Mononuclear cell (primary cell): Measurements from ENCODE around the gene SH3RF1. TPM values are rescaled to one million over a fixed set of nuclear protein-coding genes. Genes with fewer than 3 reads are reported as not detected.
"Not testable (repeated sequence)": the region's sequence is repeated elsewhere in the genome, so short reads cannot be mapped to it uniquely, and the experiment has no call there.

Experiments
- H3K27me3 ChIP-seq: 2 replicates; pipeline ENCODE4 v1.6.0; 2011; ENCODE audit warnings: low read length, control low read depth; ENCODE audit not compliant: insufficient read depth
- H3K4me1 ChIP-seq: 2 replicates; pipeline ENCODE4 v1.5.1; 2011; ENCODE audit warnings: mild to moderate bottlenecking, low read length, control low read depth; ENCODE audit not compliant: insufficient read depth
- H3K4me3 ChIP-seq: 2 replicates; pipeline ENCODE4 v1.5.1; 2011; ENCODE audit warnings: mild to moderate bottlenecking, low read length, moderate library complexity
- H3K9me3 ChIP-seq: 2 replicates; pipeline ENCODE4 v1.5.1; 2011; ENCODE audit warnings: low read depth, mild to moderate bottlenecking, control low read depth, low read length
- total RNA-seq: library from RNA; depleted of rRNA; stranded (reverse); fragments of >200 nt; gene quantifications from one replicate; pipeline ENCODE4 v1.2.3, GENCODE V29; 2012

SH3RF1 gene
- total RNA-seq, 1 donor, result 0.94 TPM

GRCh38 chr4:169286562-169287301 lies 16.0 kb upstream of the SH3RF1 start:
- Histone ChIP-seq H3K4me3 (no peak overlapping the region), H3K27me3 (no peaks in the 10 kb centered on the region), H3K9me3 (no peaks in the 10 kb centered on the region), H3K4me1 (peaks cover 16% of the 10 kb centered on the region)

- Histone ChIP-seq H3K9me3 (no peaks in the 10 kb centered on the region), H3K4me3 (no peak overlapping the region), H3K4me1 (peaks cover 16% of the 10 kb centered on the region), H3K27me3 (no peaks in the 10 kb centered on the region)
Measured at GRCh38 chr4:169283114-169283509, 12.4 kb upstream of the SH3RF1 start.

- no peaks in the 10 kb centered on the region for H3K27me3 ChIP-seq
- no peak overlapping the region for H3K4me3 ChIP-seq
- no peaks in the 10 kb centered on the region for H3K9me3 ChIP-seq
- peaks cover 11% of the 10 kb centered on the region for H3K4me1 ChIP-seq
Measured at GRCh38 chr4:169282429-169283113, 11.8 kb upstream of the SH3RF1 start.

GRCh38 chr4:169279108-169279507 lies 8.4 kb upstream of the SH3RF1 start:
- H3K4me1 ChIP-seq, result no peaks in the 10 kb centered on the region
- H3K9me3 ChIP-seq, result no peaks in the 10 kb centered on the region
- no peaks in the 10 kb centered on the region for H3K27me3 ChIP-seq
- no peak overlapping the region for H3K4me3 ChIP-seq

- no peaks in the 10 kb centered on the region for H3K9me3 ChIP-seq
- no peaks in the 10 kb centered on the region for H3K27me3 ChIP-seq
- H3K4me3 ChIP-seq, result no peak overlapping the region
- no peaks in the 10 kb centered on the region for H3K4me1 ChIP-seq
Measured at GRCh38 chr4:169278624-169279023, 7.9 kb upstream of the SH3RF1 start.

GRCh38 chr4:169277838-169278237 lies 7.1 kb upstream of the SH3RF1 start:
- H3K4me3 ChIP-seq, H3K27me3 ChIP-seq, H3K4me1 ChIP-seq, H3K9me3 ChIP-seq: not testable (repeated sequence)

GRCh38 chr4:169275180-169275579 lies 4.4 kb upstream of the SH3RF1 start:
- Histone ChIP-seq H3K27me3 (no peaks in the 10 kb centered on the region), H3K9me3 (no peaks in the 10 kb centered on the region), H3K4me3 (no peak overlapping the region)

GRCh38 chr4:169274033-169274432 lies 3.3 kb upstream of the SH3RF1 start:
- H3K4me3 ChIP-seq, result no peak overlapping the region
- no peaks in the 10 kb centered on the region for H3K9me3 ChIP-seq
- peaks cover 8% of the 10 kb centered on the region for H3K27me3 ChIP-seq
- H3K4me1 ChIP-seq, result peaks cover 26% of the 10 kb centered on the region

More at GRCh38 chr4:169275180-169275579, 4.4 kb upstream of the SH3RF1 start:
- peaks cover 15% of the 10 kb centered on the region for H3K4me1 ChIP-seq

- Histone ChIP-seq H3K9me3 (no peaks in the 10 kb centered on the region), H3K4me3 (no peak overlapping the region), H3K27me3 (peaks cover 13% of the 10 kb centered on the region)
Measured at GRCh38 chr4:169272265-169272886, 1.6 kb upstream of the SH3RF1 start.

GRCh38 chr4:169271692-169272007 lies 894 bp upstream of the SH3RF1 start:
- H3K4me1 ChIP-seq, result peaks cover 31% of the 10 kb centered on the region
- H3K27me3 ChIP-seq, result peaks cover 17% of the 10 kb centered on the region
- H3K9me3 ChIP-seq, result no peaks in the 10 kb centered on the region
- H3K4me3 ChIP-seq, result peak overlapping the region; percentile 66

More at GRCh38 chr4:169272265-169272886, 1.6 kb upstream of the SH3RF1 start:
- H3K4me1 ChIP-seq, result peaks cover 31% of the 10 kb centered on the region

- Histone ChIP-seq H3K4me3 (peak overlapping the region; percentile 66), H3K4me1 (peaks cover 31% of the 10 kb centered on the region), H3K27me3 (peaks cover 17% of the 10 kb centered on the region), H3K9me3 (no peaks in the 10 kb centered on the region)
Measured at GRCh38 chr4:169269916-169270809, 593 bp downstream of the SH3RF1 start.

GRCh38 chr4:169268951-169269760 lies 1.6 kb downstream of the SH3RF1 start:
- Histone ChIP-seq H3K4me3 (peak overlapping the region; percentile 66), H3K4me1 (peaks cover 31% of the 10 kb centered on the region), H3K27me3 (peaks cover 17% of the 10 kb centered on the region), H3K9me3 (no peaks in the 10 kb centered on the region)

GRCh38 chr4:169267070-169267469 lies 3.7 kb downstream of the SH3RF1 start:
- Histone ChIP-seq H3K4me3 (no peak overlapping the region), H3K27me3 (peaks cover 17% of the 10 kb centered on the region), H3K4me1 (peaks cover 37% of the 10 kb centered on the region), H3K9me3 (no peaks in the 10 kb centered on the region)

- H3K4me1 ChIP-seq, result peaks cover 33% of the 10 kb centered on the region
- H3K4me3 ChIP-seq, result no peak overlapping the region
- H3K27me3 ChIP-seq, result peaks cover 17% of the 10 kb centered on the region
- no peaks in the 10 kb centered on the region for H3K9me3 ChIP-seq
Measured at GRCh38 chr4:169266661-169267060, 4.1 kb downstream of the SH3RF1 start.
